CD14-positive monocyte (primary cell): ENCODE data around the gene CHD2. TPM values are rescaled to one million over a fixed set of nuclear protein-coding genes. Genes with fewer than 3 reads are reported as not detected.

Experiments
- DNase-seq, 3 donors: peaks; one replicate each; pipeline ENCODE4 v3.0.0-alpha.2; 2011 to 2022
- H2AFZ ChIP-seq: 2 replicates; pipeline ENCODE4 v1.6.0; 2012; ENCODE audit warnings: mild to moderate bottlenecking, low read depth, low read length, inconsistent platforms; ENCODE audit not compliant: insufficient read depth, poor library complexity, severe bottlenecking
- H3K27ac ChIP-seq, 2 donors: 1 replicate in 1 of 2; 2 replicates in 1 of 2; pipeline ENCODE4 v1.5.1; 2012 to 2013; ENCODE audit warnings: low read length in 2 of 2, control low read depth in 1 of 2, inconsistent platforms in 1 of 2, low read depth in 1 of 2, mild to moderate bottlenecking in 1 of 2
- H3K27me3 ChIP-seq, 2 donors: one replicate each; pipeline versions ENCODE4 v1.6.0 to v1.6.1; 2011 to 2013; ENCODE audit warnings: low read length in 2 of 2; ENCODE audit not compliant: control insufficient read depth in 2 of 2, insufficient read depth in 2 of 2
- H3K36me3 ChIP-seq, 2 donors: replicated peaks in 1 of 2; 1 replicate in 1 of 2; 2 replicates in 1 of 2; pipeline versions ENCODE4 v1.5.1 to v1.6.1; 2012 to 2013; ENCODE audit warnings: low read length in 2 of 2, control low read depth in 1 of 2, inconsistent platforms in 1 of 2, mild to moderate bottlenecking in 1 of 2; ENCODE audit not compliant: insufficient read depth in 2 of 2, control insufficient read depth in 1 of 2
- H3K4me1 ChIP-seq, 2 donors: 1 replicate in 1 of 2; 2 replicates in 1 of 2; pipeline versions ENCODE4 v1.5.1 to v1.6.1; 2012 to 2013; ENCODE audit warnings: low read length in 2 of 2, control low read depth in 1 of 2, inconsistent platforms in 1 of 2, mild to moderate bottlenecking in 1 of 2, moderate library complexity in 1 of 2; ENCODE audit not compliant: insufficient read depth in 2 of 2, control insufficient read depth in 1 of 2
- H3K4me2 ChIP-seq: replicated peaks from 2 replicates; pipeline ENCODE3; 2012; ENCODE audit warnings: low read length, moderate library complexity, mild to moderate bottlenecking; ENCODE audit not compliant: poor library complexity, severe bottlenecking; ENCODE audit errors: extremely low read depth
- H3K4me3 ChIP-seq, 3 experiments: fragments of 200-600 bp in 1 of 3; sonication (generic) in 1 of 3; replicated peaks in 1 of 3; 1 replicate in 2 of 3; 2 replicates in 1 of 3; pipeline ENCODE4 v1.5.1; 2011 to 2013; ENCODE audit warnings: low read length in 3 of 3, mild to moderate bottlenecking in 3 of 3, control low read depth in 2 of 3, low read depth in 2 of 3, inconsistent platforms in 1 of 3, moderate library complexity in 1 of 3
- H3K79me2 ChIP-seq: 2 replicates; pipeline ENCODE4 v1.6.0; 2012; ENCODE audit warnings: mild to moderate bottlenecking, control low read depth, inconsistent platforms, low read length, moderate library complexity; ENCODE audit not compliant: insufficient read depth
- H3K9ac ChIP-seq: 2 replicates; pipeline ENCODE4 v1.6.0; 2017; ENCODE audit warnings: low read length, mild to moderate bottlenecking; ENCODE audit not compliant: insufficient read depth, poor library complexity, severe bottlenecking
- H3K9me3 ChIP-seq, 2 donors: replicated peaks in 1 of 2; 1 replicate in 1 of 2; 2 replicates in 1 of 2; pipeline versions ENCODE4 v1.5.1 to v1.6.1; 2012 to 2013; ENCODE audit warnings: low read length in 2 of 2, control low read depth in 1 of 2; ENCODE audit not compliant: control insufficient read depth in 1 of 2, insufficient read depth in 1 of 2
- H4K20me1 ChIP-seq: 2 replicates; pipeline ENCODE4 v1.6.0; 2012; ENCODE audit warnings: mild to moderate bottlenecking, low read length, control low read depth, moderate library complexity; ENCODE audit not compliant: insufficient read depth
- H3K27ac Mint-ChIP-seq, 7 donors: one replicate each; pipeline ENCODE4 v1.8.0; 2020; ENCODE audit warnings: mild to moderate bottlenecking in 7 of 7, mixed read lengths in 7 of 7, moderate library complexity in 6 of 7, inconsistent platforms in 2 of 7
- H3K27me3 Mint-ChIP-seq, 3 donors: one replicate each; pipeline ENCODE4 v1.8.0; 2021 to 2022; ENCODE audit warnings: low read depth in 3 of 3, mild to moderate bottlenecking in 3 of 3, mixed read lengths in 3 of 3, moderate library complexity in 3 of 3, inconsistent platforms in 1 of 3
- H3K36me3 Mint-ChIP-seq, 2 donors: one replicate each; pipeline ENCODE4 v1.8.0; 2020; ENCODE audit warnings: mixed read lengths in 2 of 2, inconsistent platforms in 1 of 2, mild to moderate bottlenecking in 1 of 2
- H3K4me1 Mint-ChIP-seq: one replicate; pipeline ENCODE4 v1.8.0; 2020; ENCODE audit warnings: mild to moderate bottlenecking, mixed read lengths
- H3K4me3 Mint-ChIP-seq, 2 donors: one replicate each; pipeline ENCODE4 v1.8.0; 2020; ENCODE audit warnings: mild to moderate bottlenecking in 2 of 2, mixed read lengths in 2 of 2, moderate library complexity in 1 of 2
- H3K9me3 Mint-ChIP-seq, 7 donors: one replicate each; pipeline ENCODE4 v1.8.0; 2020 to 2022; ENCODE audit warnings: mixed read lengths in 7 of 7, mild to moderate bottlenecking in 6 of 7, moderate library complexity in 6 of 7, inconsistent platforms in 2 of 7
- WGBS: methylation state at CpG from one replicate; pipeline ENCODE4 v1.1.5; 2013; ENCODE audit warnings: missing lambda C conversion rate; ENCODE audit not compliant: insufficient coverage; 5-methylcytosine and 5-hydroxymethylcytosine counted together
- intact Hi-C, 2 donors: fragments of 100-400 bp; cut with micrococcal nuclease; formaldehyde crosslinking; loops; one replicate each; pipeline versions ENCODE4 v1.15.0 to v1.15.1; 2023
- polyA plus RNA-seq, 3 donors: library from polyadenylated mRNA; depleted of rRNA in 1 of 3; unstranded in 2 of 3; stranded (reverse) in 1 of 3; fragments of 300-500 nt in 2 of 3; fragments of >200 nt in 1 of 3; fragmentation: Illumina TruSeq in 2 of 3; gene quantifications; 1 replicate in 2 of 3; 2 replicates in 1 of 3; pipeline ENCODE4 v1.2.3, GENCODE V29; 2012 to 2021
- TF ChIP-seq, protein P1 (sequence below): fragments of 200-600 bp; IDR thresholded peaks from one replicate; pipeline ENCODE4 v1.8.0; 2022; ENCODE audit warnings: antibody characterized with exemption, mild to moderate bottlenecking

Gene CHD2
- polyA plus RNA-seq, 3 donors: 9.6 to 61.2 (median 11.4) TPM

GRCh38 chr15:93035092-93035915 is 135.2 kb downstream of the CHD2 start:
- Mint-ChIP-seq H3K27ac (peak overlapping the region in 6 of 7 donors; percentile 40 to 97 (median 92)), H3K4me3 (peak overlapping the region in 1 of 2 donors; percentile 89), H3K9me3 (peaks cover 0 to 5% (median 0%) of the 10 kb centered on the region in 7 donors), H3K4me1 (peaks cover 55% of the 10 kb centered on the region), H3K27me3 (peaks cover 2 to 5% (median 2%) of the 10 kb centered on the region in 3 donors), H3K36me3 (peaks cover 0 to under 1% of the 10 kb centered on the region in 2 donors)
- Histone ChIP-seq H3K27ac (no peak overlapping the region), H3K9me3 (no peaks in the 10 kb centered on the region), H3K27me3 (no peaks in the 10 kb centered on the region), H3K4me1 (peaks cover 52 to 59% of the 10 kb centered on the region in 2 donors), H3K4me3 (no peak overlapping the region), H3K4me2 (no peak overlapping the region), H3K79me2 (no peaks in the 10 kb centered on the region), H2AFZ (peak overlapping the region; percentile 66), H3K9ac (no peak overlapping the region), H3K36me3 (no peaks in the 10 kb centered on the region), H4K20me1 (no peaks in the 10 kb centered on the region)
- intact Hi-C loops: loop anchor here in 1 of 2 donors (10.0 kb wide), 1 partner anchor 199 kb away; no protein-coding TSS in a partner anchor
- no peak for DNase-seq
- 70% methylated on average over 18 of the region's 18 CpGs for WGBS
- TF ChIP-seq, protein P1, sequence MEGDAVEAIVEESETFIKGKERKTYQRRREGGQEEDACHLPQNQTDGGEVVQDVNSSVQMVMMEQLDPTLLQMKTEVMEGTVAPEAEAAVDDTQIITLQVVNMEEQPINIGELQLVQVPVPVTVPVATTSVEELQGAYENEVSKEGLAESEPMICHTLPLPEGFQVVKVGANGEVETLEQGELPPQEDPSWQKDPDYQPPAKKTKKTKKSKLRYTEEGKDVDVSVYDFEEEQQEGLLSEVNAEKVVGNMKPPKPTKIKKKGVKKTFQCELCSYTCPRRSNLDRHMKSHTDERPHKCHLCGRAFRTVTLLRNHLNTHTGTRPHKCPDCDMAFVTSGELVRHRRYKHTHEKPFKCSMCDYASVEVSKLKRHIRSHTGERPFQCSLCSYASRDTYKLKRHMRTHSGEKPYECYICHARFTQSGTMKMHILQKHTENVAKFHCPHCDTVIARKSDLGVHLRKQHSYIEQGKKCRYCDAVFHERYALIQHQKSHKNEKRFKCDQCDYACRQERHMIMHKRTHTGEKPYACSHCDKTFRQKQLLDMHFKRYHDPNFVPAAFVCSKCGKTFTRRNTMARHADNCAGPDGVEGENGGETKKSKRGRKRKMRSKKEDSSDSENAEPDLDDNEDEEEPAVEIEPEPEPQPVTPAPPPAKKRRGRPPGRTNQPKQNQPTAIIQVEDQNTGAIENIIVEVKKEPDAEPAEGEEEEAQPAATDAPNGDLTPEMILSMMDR: no peak

DNA sequence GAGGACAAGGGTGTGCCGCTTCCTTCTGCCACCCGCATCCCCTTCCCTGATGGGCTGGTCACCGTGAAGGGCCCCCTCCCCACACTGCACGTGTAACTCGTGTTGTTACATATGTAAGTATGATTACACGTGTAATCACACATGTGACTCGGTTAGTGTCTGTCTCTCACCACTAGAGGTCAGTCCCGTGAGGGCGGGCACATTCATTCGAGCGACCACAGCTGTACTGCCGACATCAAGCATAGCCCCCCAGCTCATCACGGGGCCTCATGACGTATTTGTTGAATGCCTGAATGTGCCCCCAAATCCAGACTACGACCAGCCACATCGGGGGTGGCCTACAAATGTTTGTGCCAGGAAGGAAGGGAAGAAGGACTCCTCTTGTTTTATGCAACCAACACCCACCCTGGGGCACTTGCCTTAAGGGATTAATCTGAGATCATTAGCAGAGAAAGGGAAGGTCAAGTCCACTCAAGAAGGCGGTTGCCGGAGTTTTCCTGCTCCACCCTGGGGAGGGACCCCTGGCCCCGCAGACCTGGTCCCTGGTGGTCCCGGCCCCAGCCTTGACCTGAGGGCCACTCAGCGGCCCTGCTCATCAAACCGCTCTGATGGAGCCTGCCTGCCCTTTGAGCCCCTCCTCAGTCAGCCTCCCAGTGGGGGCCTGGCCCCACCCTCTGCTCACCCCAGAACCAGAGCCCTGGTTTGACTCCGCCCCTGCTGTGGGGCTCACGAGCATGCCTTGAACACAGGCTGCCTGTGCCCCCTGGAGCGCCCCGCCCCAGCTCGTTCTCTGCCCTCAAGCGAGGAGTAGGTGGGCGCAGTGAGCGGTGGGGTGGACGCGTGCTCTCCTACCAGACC is 136.1 kb downstream of the CHD2 start:
- H4K20me1 ChIP-seq: no peaks in the 10 kb centered on the region
- H3K36me3 ChIP-seq: no peaks in the 10 kb centered on the region
- Mint-ChIP-seq H3K36me3 (peaks cover 0 to 2% of the 10 kb centered on the region in 2 donors), H3K9me3 (peaks cover 0 to 7% (median 0%) of the 10 kb centered on the region in 7 donors), H3K4me3 (peak overlapping the region; percentile 71 to 89), H3K4me1 (peaks cover 59% of the 10 kb centered on the region), H3K27me3 (peaks cover 0 to 8% (median 2%) of the 10 kb centered on the region in 3 donors), H3K27ac (peak overlapping the region; percentile 57 to 97 (median 90))
- H3K4me1 ChIP-seq: peaks cover 54 to 59% of the 10 kb centered on the region in 2 donors
- peak overlapping the region; percentile 66 for H2AFZ ChIP-seq
- peak overlapping the region; percentile 52 for H3K4me2 ChIP-seq
- H3K27ac ChIP-seq: peak overlapping the region in 1 of 2 donors; percentile 11
- peak; percentile 57 to 68 (median 64) for DNase-seq
- H3K79me2 ChIP-seq: no peaks in the 10 kb centered on the region
- WGBS: 62% methylated on average over 18 of the region's 32 CpGs
- H3K4me3 ChIP-seq: peak overlapping the region in 1 of 3 experiments; percentile 49
- intact Hi-C loops: loop anchor here in 1 of 2 donors (10.0 kb wide), 1 partner anchor 199 kb away; no protein-coding TSS in a partner anchor
- no peaks in the 10 kb centered on the region for H3K9me3 ChIP-seq
- TF ChIP-seq, protein P1: peak; percentile 79
- no peak overlapping the region for H3K9ac ChIP-seq
- H3K27me3 ChIP-seq: no peaks in the 10 kb centered on the region
